PFSK-1 (cell line): Measurements from ENCODE around the gene EPOP.

Source experiments
- FOXP2 ChIP-seq: optimal IDR thresholded peaks from 2 replicates; pipeline ENCODE3; 2011; ENCODE audit warnings: borderline replicate concordance, control low read depth, inconsistent platforms; ENCODE audit not compliant: insufficient read depth; ENCODE audit errors: extremely low read length, extremely low read depth
- POLR2AphosphoS5 ChIP-seq: IDR thresholded peaks from 2 replicates; pipeline ENCODE4 v1.6.1; 2012; ENCODE audit warnings: low read depth, mild to moderate bottlenecking, control low read depth, low read length, moderate library complexity
- REST ChIP-seq, 2 experiments: IDR thresholded peaks; 2 replicates each; pipeline versions ENCODE4 v1.6.1 to v1.8.0; 2011 to 2012; ENCODE audit warnings: low read depth in 2 of 2, low read length in 2 of 2, control low read depth in 1 of 2, inconsistent platforms in 1 of 2, mild to moderate bottlenecking in 1 of 2, moderate library complexity in 1 of 2; ENCODE audit not compliant: insufficient read depth in 1 of 2
- TAF1 ChIP-seq: IDR thresholded peaks from 2 replicates; pipeline ENCODE4 v1.6.1; 2012; ENCODE audit warnings: low read length, control low read depth, borderline replicate concordance; ENCODE audit not compliant: insufficient read depth

DNA sequence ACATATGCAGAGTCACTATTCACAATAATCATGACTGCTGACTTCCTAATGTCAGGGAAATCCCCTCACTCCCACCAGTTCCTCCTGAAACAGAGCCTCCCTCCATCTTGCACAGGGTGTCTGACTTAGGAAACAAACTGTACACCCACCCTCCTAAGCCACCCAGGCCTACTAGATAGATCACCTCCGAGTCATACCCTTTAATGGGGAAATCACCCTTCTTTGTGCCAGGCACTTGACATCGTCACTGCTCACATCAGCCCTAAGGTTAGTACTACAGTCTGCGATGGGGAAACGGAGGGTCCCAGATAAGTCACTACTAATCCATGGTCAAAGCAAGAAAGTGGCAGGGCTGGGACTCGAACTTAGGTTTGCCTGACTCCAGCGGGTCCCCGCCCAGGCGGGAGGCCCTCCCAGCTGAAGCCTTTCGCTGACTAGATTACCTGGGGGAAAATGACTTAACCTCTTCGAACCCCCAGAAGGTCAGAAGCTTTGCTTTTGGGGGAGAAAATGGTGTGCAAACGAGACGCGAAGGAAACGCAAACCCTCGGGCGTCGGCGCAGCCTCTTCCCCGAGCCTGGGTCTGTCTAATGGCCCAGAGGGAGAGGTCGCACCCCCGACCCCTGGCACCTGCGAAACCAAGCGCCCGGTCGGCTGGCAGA lies 26.9 kb upstream of the EPOP start:
- TF ChIP-seq POLR2AphosphoS5, result no peak
- no peak for TF ChIP-seq REST (IDR thresholded peaks at IDR 0.05; ENCODE audit: insufficient read depth in 1 of 2, low read depth in 2 of 2, low read length in 2 of 2)
- no peak for TF ChIP-seq TAF1
- no peak for TF ChIP-seq FOXP2
